GM18502 (cell line): ENCODE data around the gene RIBC1.
A peak's percentile ranks its signal among the peaks of the same experiment; 100 is the strongest.
"Not testable (repeated sequence)": the region's sequence is repeated elsewhere in the genome, so short reads cannot be mapped to it uniquely, and the experiment has no call there.

ENCODE experiments used
- ATAC-seq: cut with Tn5 transposase; IDR thresholded peaks from one replicate; pipeline ENCODE4 v1.9.1; 2021; ENCODE audit warnings: mild to moderate bottlenecking; ENCODE audit not compliant: unreplicated experiment, poor library complexity

RIBC1 gene

GRCh38 chrX:53422861-53423306 lies at the start of gene RIBC1:
Gene RIBC1 (plus strand): TSS chrX:53422873. CDS start chrX:53426277, 3,404 bp downstream.
- no peak for ATAC-seq

GRCh38 chrX:53373307-53373706 lies 49.4 kb upstream of the RIBC1 start:
- no peak for ATAC-seq

- ATAC-seq = no peak
Observed at GRCh38 chrX:53374222-53374820, 48.4 kb upstream of the RIBC1 start.

- no peak for ATAC-seq
Observed at GRCh38 chrX:53374923-53375322, 47.8 kb upstream of the RIBC1 start.

GRCh38 chrX:53376888-53377287 lies 45.8 kb upstream of the RIBC1 start:
- no peak for ATAC-seq

- no peak for ATAC-seq
Observed at GRCh38 chrX:53377464-53377863, 45.2 kb upstream of the RIBC1 start.

- ATAC-seq = no peak
Observed at GRCh38 chrX:53379008-53379710, 43.5 kb upstream of the RIBC1 start.

GRCh38 chrX:53379747-53380146 lies 42.9 kb upstream of the RIBC1 start:
- no peak for ATAC-seq

GRCh38 chrX:53383376-53384076 lies 39.1 kb upstream of the RIBC1 start:
- no peak for ATAC-seq

GRCh38 chrX:53395605-53396298 lies 26.9 kb upstream of the RIBC1 start:
- no peak for ATAC-seq

GRCh38 chrX:53398216-53398615 lies 24.5 kb upstream of the RIBC1 start:
- no peak for ATAC-seq

- ATAC-seq = no peak
Observed at GRCh38 chrX:53403535-53403934, 19.1 kb upstream of the RIBC1 start.

- ATAC-seq = no peak
Observed at GRCh38 chrX:53412446-53412845, 10.2 kb upstream of the RIBC1 start.

GRCh38 chrX:53420351-53420750 lies 2.3 kb upstream of the RIBC1 start:
- ATAC-seq = not testable (repeated sequence)

GRCh38 chrX:53421125-53421524 lies 1.5 kb upstream of the RIBC1 start:
- ATAC-seq = no peak

- ATAC-seq = peak; percentile 20
Observed at GRCh38 chrX:53421772-53422085, 944 bp upstream of the RIBC1 start.

- peak; percentile 93 for ATAC-seq
Observed at GRCh38 chrX:53422086-53422860, 400 bp upstream of the RIBC1 start, which contains the start of gene SMC1A. Gene SMC1A (minus strand): TSS chrX:53422654. CDS start chrX:53422600, 54 bp downstream.

GRCh38 chrX:53429755-53430154 lies 7.1 kb downstream of the RIBC1 start:
- no peak for ATAC-seq

GRCh38 chrX:53430231-53430630 lies 7.6 kb downstream of the RIBC1 start:
- no peak for ATAC-seq
